Psoas muscle (tissue), 8 donors: Measurements from ENCODE around the gene ZNF532. TPM values are rescaled to one million over a fixed set of nuclear protein-coding genes. Genes with fewer than 3 reads are reported as not detected.

ENCODE experiments used
- ATAC-seq, 4 donors: fragments of 200-7000 bp; cut with Tn5 transposase; one replicate each; pipeline ENCODE4 v1.9.1; 2020; ENCODE audit warnings: moderate library complexity in 3 of 4, mild to moderate bottlenecking in 2 of 4
- DNase-seq, 2 donors: peaks; one replicate each; pipeline ENCODE4 v3.0.0-alpha.2; 2020
- H3K27ac ChIP-seq: fragments of 200-600 bp; one replicate; pipeline ENCODE4 v1.8.0; 2022
- H3K27me3 ChIP-seq, 3 donors: fragments of 200-600 bp in 1 of 3; one replicate each; pipeline versions ENCODE4 v1.6.1 to v1.8.0; 2013 to 2022; ENCODE audit warnings: low read length in 2 of 3, mild to moderate bottlenecking in 2 of 3, moderate library complexity in 1 of 3; ENCODE audit not compliant: insufficient read depth in 3 of 3
- H3K36me3 ChIP-seq, 2 donors: fragments of 200-600 bp in 1 of 2; one replicate each; pipeline versions ENCODE4 v1.6.1 to v1.8.0; 2013 to 2022; ENCODE audit warnings: low read depth in 1 of 2, mild to moderate bottlenecking in 1 of 2, moderate library complexity in 1 of 2; ENCODE audit not compliant: insufficient read depth in 1 of 2
- H3K4me1 ChIP-seq: fragments of 200-600 bp; one replicate; pipeline ENCODE4 v1.8.0; 2022
- H3K4me3 ChIP-seq: fragments of 200-600 bp; one replicate; pipeline ENCODE4 v1.8.0; 2022; ENCODE audit warnings: mild to moderate bottlenecking
- H3K9me3 ChIP-seq: fragments of 200-600 bp; one replicate; pipeline ENCODE4 v1.8.0; 2022
- CTCF ChIP-seq: fragments of 200-600 bp; IDR thresholded peaks from one replicate; pipeline ENCODE4 v1.8.0; 2022; ENCODE audit warnings: antibody characterized with exemption
- WGBS, 3 donors: extraction: QIAGEN DNeasy Blood & Tissue Kit; methylation state at CpG; one replicate each; pipeline versions ENCODE4 v1.1.6 to v1.1.7; 2013; 5-methylcytosine and 5-hydroxymethylcytosine counted together
- intact Hi-C, 2 donors: fragments of 100-400 bp; cut with DNase I; formaldehyde crosslinking; loops; one replicate each; pipeline versions ENCODE4 v1.11.0 to v1.14.2; 2022
- polyA plus RNA-seq, 3 donors: library from polyadenylated mRNA; stranded (reverse); fragments of 200-250 nt; gene quantifications; one replicate each; pipeline ENCODE4 v1.2.3, GENCODE V29; 2013
- total RNA-seq, 4 donors: library from RNA; stranded (reverse); fragmentation: NEBNext Ultra II Directional in 2 of 4; extraction: Animal tissue kit (Norgen Biotek cat#: 25700) in 2 of 4; gene quantifications; one replicate each; pipeline versions ENCODE4 v1.2.1 to v1.2.4, GENCODE V29; 2021 to 2023
- donor health status: healthy with polysubstance abuse.
- donor health status: DM: no; HTN: no; CAD: no; lungs with moderate emphysema.
- donor health status: Bipolar disorder and iron deficiency.
- donor health status: healthy.
- donor health status: DM: yes; HTN: yes; CAD: no.
- donor health status: DM: no; HTN: no; CAD: no.
- donor health status: DM: no; HTN: no; CAD: no.
- donor health status: DM: yes; HTN: yes; CAD: no.

Gene ZNF532
- total and polyA plus RNA-seq, 7 donors = 13.6 to 105 (median 68.8) TPM

- no peaks in the 10 kb centered on the region for H3K9me3 ChIP-seq
- ATAC-seq (no peak), DNase-seq (no peak)
- intact Hi-C loops = loop anchor here in 1 of 2 donors (5.0 kb wide), 1 partner anchor 34 kb away; no protein-coding TSS in a partner anchor
- no peaks in the 10 kb centered on the region for H3K27me3 ChIP-seq
- peak overlapping the region; percentile 70 for H3K27ac ChIP-seq
- H3K4me3 ChIP-seq = no peak overlapping the region
- no peak for TF ChIP-seq CTCF
- no peaks in the 10 kb centered on the region for H3K36me3 ChIP-seq
- H3K4me1 ChIP-seq = peaks cover 55% of the 10 kb centered on the region
- 82 to 90% (median 87%) methylated on average over 6 of the region's 6 CpGs for WGBS, 3 donors
Observed at GRCh38 chr18:59026364-59026763, 161.7 kb downstream of the ZNF532 start.

DNA sequence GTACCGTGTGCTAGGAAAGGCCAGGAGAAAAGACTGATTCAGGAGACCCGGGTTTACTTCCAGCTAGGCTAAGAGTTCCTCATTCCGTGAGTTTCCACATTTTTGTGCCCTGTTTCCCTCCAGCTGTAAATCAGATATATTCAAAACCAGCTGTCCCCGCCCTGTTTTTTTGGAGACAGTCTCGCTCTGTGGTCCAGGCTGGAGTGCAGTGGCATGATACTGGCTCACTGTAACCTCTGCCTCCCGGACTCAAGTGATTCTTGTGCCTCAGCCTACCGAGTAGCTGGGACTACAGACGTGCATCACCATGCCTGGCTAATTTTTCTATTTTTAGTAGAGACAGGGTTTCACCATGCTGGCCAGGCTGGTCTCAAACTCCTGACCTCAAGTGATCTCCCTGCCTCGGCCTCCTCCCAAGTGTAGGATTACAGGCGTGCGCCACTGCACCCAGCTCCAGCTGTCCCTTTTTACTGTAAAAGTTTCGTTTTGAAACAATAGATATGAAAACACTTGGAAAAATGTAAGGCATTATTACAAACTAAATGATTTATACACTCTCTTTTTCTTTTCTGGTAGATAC, 162.2 kb downstream of the ZNF532 start:
- peaks cover 55% of the 10 kb centered on the region for H3K4me1 ChIP-seq
- TF ChIP-seq CTCF = no peak
- H3K4me3 ChIP-seq = no peak overlapping the region
- peak overlapping the region; percentile 70 for H3K27ac ChIP-seq
- ATAC-seq = peak; percentile 43 to 76 (median 70)
- no peaks in the 10 kb centered on the region for H3K36me3 ChIP-seq
- WGBS, 3 donors = 35 to 45% (median 37%) methylated on average over 12 of the region's 12 CpGs
- H3K27me3 ChIP-seq = no peaks in the 10 kb centered on the region
- DNase-seq = peak in 1 of 2 donors; percentile 82
- H3K9me3 ChIP-seq = no peaks in the 10 kb centered on the region
- intact Hi-C loops = loop anchor here in 1 of 2 donors (5.0 kb wide), 1 partner anchor 35 kb away; no protein-coding TSS in a partner anchor

GRCh38 chr18:59029663-59030429, 165.2 kb downstream of the ZNF532 start:
- H3K27ac ChIP-seq = peak overlapping the region; percentile 84
- H3K9me3 ChIP-seq = no peaks in the 10 kb centered on the region
- no peak overlapping the region for H3K4me3 ChIP-seq
- intact Hi-C loops = loop anchor here in 1 of 2 donors (5.0 kb wide), 1 partner anchor 38 kb away; no protein-coding TSS in a partner anchor
- H3K4me1 ChIP-seq = peaks cover 33% of the 10 kb centered on the region
- no peaks in the 10 kb centered on the region for H3K27me3 ChIP-seq
- 56 to 72% (median 58%) methylated on average over 23 of the region's 23 CpGs for WGBS, 3 donors
- DNase-seq (no peak), ATAC-seq (peak in 3 of 4 donors; percentile 45 to 59 (median 46))
- no peaks in the 10 kb centered on the region for H3K36me3 ChIP-seq
- no peak for TF ChIP-seq CTCF

DNA sequence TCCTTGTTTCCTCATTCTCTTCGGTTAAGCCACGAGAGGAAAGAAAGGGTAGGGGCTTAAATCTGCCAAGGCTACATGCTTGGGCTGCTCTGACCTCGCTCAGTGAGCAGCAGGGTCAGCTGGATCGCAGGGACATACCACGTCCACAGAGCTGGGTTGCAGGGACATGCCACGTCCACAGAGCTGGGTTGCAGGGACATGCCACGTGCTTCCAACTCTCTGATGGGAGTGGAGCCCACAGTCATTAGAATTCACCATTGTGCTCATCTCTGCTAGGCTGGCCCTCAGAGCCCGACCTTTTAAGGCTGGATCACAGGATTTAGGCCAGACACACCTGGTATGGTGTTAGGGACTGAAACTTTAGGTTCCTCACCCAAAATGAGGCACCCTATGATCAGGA, 167.6 kb downstream of the ZNF532 start:
- Histone ChIP-seq H3K9me3 (no peaks in the 10 kb centered on the region), H3K4me1 (peaks cover 26% of the 10 kb centered on the region), H3K36me3 (no peaks in the 10 kb centered on the region), H3K27ac (peak overlapping the region; percentile 84), H3K27me3 (no peaks in the 10 kb centered on the region), H3K4me3 (no peak overlapping the region)
- DNase-seq = no peak
- 67 to 92% (median 82%) methylated on average over 8 of the region's 8 CpGs for WGBS, 3 donors
- ATAC-seq = no peak
- intact Hi-C loops = no loop called here
- TF ChIP-seq CTCF = no peak
